Spleen (tissue), 11 donors: Measurements from ENCODE around the gene INVS. TPM values are rescaled to one million over a fixed set of nuclear protein-coding genes. Genes with fewer than 3 reads are reported as not detected.
A peak's percentile ranks its signal among the peaks of the same experiment; 100 is the strongest.
"Not testable (repeated sequence)": the region's sequence is repeated elsewhere in the genome, so short reads cannot be mapped to it uniquely, and the experiment has no call there.

Experiments
- DNase-seq: peaks from one replicate; pipeline ENCODE4 v3.0.0-alpha.2; 2020
- H3K27ac ChIP-seq, 8 donors: fragments of 200-600 bp; sonication (generic) in 7 of 8; 1 replicate in 4 of 8; 2 replicates in 4 of 8; pipeline versions ENCODE4 v1.5.0 to v1.8.0; 2016 to 2021; ENCODE audit warnings: inconsistent platforms in 4 of 8, mild to moderate bottlenecking in 4 of 8, moderate library complexity in 1 of 8
- H3K27me3 ChIP-seq, 7 donors: fragments of 200-600 bp; sonication (generic) in 6 of 7; replicated peaks in 1 of 7; 1 replicate in 4 of 7; 2 replicates in 3 of 7; pipeline versions ENCODE4 v1.5.0 to v1.8.0; 2016 to 2021; ENCODE audit warnings: inconsistent platforms in 3 of 7, mild to moderate bottlenecking in 1 of 7
- H3K36me3 ChIP-seq, 6 donors: fragments of 200-600 bp; sonication (generic) in 5 of 6; 1 replicate in 4 of 6; 2 replicates in 2 of 6; pipeline versions ENCODE4 v1.5.0 to v1.8.0; 2016 to 2021; ENCODE audit warnings: inconsistent platforms in 2 of 6
- H3K4me1 ChIP-seq, 6 donors: fragments of 200-600 bp; sonication (generic) in 5 of 6; 1 replicate in 3 of 6; 2 replicates in 3 of 6; pipeline versions ENCODE4 v1.5.0 to v1.8.0; 2016 to 2021; ENCODE audit warnings: inconsistent platforms in 3 of 6
- H3K4me3 ChIP-seq, 8 donors: fragments of 200-600 bp; sonication (generic) in 7 of 8; 1 replicate in 4 of 8; 2 replicates in 4 of 8; pipeline versions ENCODE4 v1.5.0 to v1.8.0; 2016 to 2021; ENCODE audit warnings: inconsistent platforms in 4 of 8, mild to moderate bottlenecking in 4 of 8, moderate library complexity in 2 of 8
- H3K9me3 ChIP-seq, 8 donors: fragments of 200-600 bp; sonication (generic) in 7 of 8; 1 replicate in 4 of 8; 2 replicates in 4 of 8; pipeline versions ENCODE4 v1.5.0 to v1.8.0; 2016 to 2021; ENCODE audit warnings: inconsistent platforms in 4 of 8
- POLR2A ChIP-seq, 3 donors: fragments of 450-650 bp; IDR thresholded peaks; one replicate each; pipeline ENCODE4 v1.5.1; 2017; ENCODE audit warnings: antibody characterized with exemption in 3 of 3, mild to moderate bottlenecking in 1 of 3
- POLR2AphosphoS5 ChIP-seq, 3 donors: sonication (generic); formaldehyde crosslinking; IDR thresholded peaks; one replicate each; pipeline ENCODE4 v1.5.1; 2017; ENCODE audit warnings: antibody characterized with exemption in 3 of 3
- WGBS, 5 donors: extraction: QIAGEN DNeasy Blood & Tissue Kit in 3 of 5; methylation state at CpG; one replicate each; pipeline versions ENCODE4 v1.1.5 to v1.1.7; 2013 to 2018; 5-methylcytosine and 5-hydroxymethylcytosine counted together
- intact Hi-C: fragments of 100-400 bp; cut with DNase I; formaldehyde crosslinking; loops from one replicate; pipeline ENCODE4 v1.15.0; 2023; ENCODE audit warnings: low total_unique reads
- polyA plus RNA-seq, 3 donors: library from polyadenylated mRNA; stranded (reverse); fragments of 200-250 nt; gene quantifications; one replicate each; pipeline ENCODE4 v1.2.1, GENCODE V29; 2013
- total RNA-seq, 7 donors: library from RNA; depleted of rRNA in 3 of 7; stranded (reverse); fragments of >200 nt in 3 of 7; fragmentation: NEBNext Ultra II Directional in 4 of 7; extraction: Animal tissue kit (Norgen Biotek cat#: 25700) in 4 of 7; gene quantifications; one replicate each; pipeline versions ENCODE4 v1.1.0 to v1.2.1, GENCODE V29; 2016 to 2021
- TF ChIP-seq, protein P1 (sequence below), 11 experiments: fragments of 200-600 bp in 7 of 11; fragments of 450-650 bp in 4 of 11; sonication (generic) in 4 of 11; IDR thresholded peaks in 8 of 11; conservative IDR thresholded peaks in 3 of 11; 1 replicate in 7 of 11; 2 replicates in 4 of 11; pipeline versions ENCODE4 v1.4.0 to v1.8.0; 2016 to 2021; ENCODE audit warnings: antibody characterized with exemption in 11 of 11, inconsistent platforms in 4 of 11, mild to moderate bottlenecking in 1 of 11
- donor health status: healthy with polysubstance abuse.
- donor health status: DM: no; HTN: no; CAD: no; lungs with moderate emphysema.
- donor health status: DM: no; HTN: no; CAD: no.
- donor health status: Bipolar disorder and iron deficiency.
- donor health status: healthy.
- donor health status: DM: no; HTN: no; CAD: no.
- donor health status: DM: yes; HTN: yes; CAD: no.

The INVS gene
- total and polyA plus RNA-seq, 10 donors, result 3.0 to 49.5 (median 25.9) TPM

GRCh38 chr9:100072805-100073204 is 26.2 kb upstream of the INVS start:
- TF ChIP-seq POLR2AphosphoS5 (IDR thresholded peaks at IDR 0.05) (no peak), POLR2A (IDR thresholded peaks at IDR 0.05) (no peak)
- TF ChIP-seq, protein P1, sequence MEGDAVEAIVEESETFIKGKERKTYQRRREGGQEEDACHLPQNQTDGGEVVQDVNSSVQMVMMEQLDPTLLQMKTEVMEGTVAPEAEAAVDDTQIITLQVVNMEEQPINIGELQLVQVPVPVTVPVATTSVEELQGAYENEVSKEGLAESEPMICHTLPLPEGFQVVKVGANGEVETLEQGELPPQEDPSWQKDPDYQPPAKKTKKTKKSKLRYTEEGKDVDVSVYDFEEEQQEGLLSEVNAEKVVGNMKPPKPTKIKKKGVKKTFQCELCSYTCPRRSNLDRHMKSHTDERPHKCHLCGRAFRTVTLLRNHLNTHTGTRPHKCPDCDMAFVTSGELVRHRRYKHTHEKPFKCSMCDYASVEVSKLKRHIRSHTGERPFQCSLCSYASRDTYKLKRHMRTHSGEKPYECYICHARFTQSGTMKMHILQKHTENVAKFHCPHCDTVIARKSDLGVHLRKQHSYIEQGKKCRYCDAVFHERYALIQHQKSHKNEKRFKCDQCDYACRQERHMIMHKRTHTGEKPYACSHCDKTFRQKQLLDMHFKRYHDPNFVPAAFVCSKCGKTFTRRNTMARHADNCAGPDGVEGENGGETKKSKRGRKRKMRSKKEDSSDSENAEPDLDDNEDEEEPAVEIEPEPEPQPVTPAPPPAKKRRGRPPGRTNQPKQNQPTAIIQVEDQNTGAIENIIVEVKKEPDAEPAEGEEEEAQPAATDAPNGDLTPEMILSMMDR (IDR thresholded peaks at IDR 0.05 in 8 of 11, conservative IDR thresholded peaks at IDR 0.05 in 3 of 11), result no peak
- no peak overlapping the region for H3K4me3 ChIP-seq
- intact Hi-C loops, result no loop called here
- H3K27ac ChIP-seq, result no peak overlapping the region
- peaks cover 0 to 68% (median 23%) of the 10 kb centered on the region in 6 donors for H3K4me1 ChIP-seq
- peaks cover 0 to 16% (median 0%) of the 10 kb centered on the region in 6 donors for H3K36me3 ChIP-seq
- no peaks in the 10 kb centered on the region for H3K27me3 ChIP-seq
- H3K9me3 ChIP-seq, result no peaks in the 10 kb centered on the region
- DNase-seq, result no peak
- WGBS, 5 donors, result 72 to 82% (median 78%) methylated on average over 2 of the region's 2 CpGs

DNA sequence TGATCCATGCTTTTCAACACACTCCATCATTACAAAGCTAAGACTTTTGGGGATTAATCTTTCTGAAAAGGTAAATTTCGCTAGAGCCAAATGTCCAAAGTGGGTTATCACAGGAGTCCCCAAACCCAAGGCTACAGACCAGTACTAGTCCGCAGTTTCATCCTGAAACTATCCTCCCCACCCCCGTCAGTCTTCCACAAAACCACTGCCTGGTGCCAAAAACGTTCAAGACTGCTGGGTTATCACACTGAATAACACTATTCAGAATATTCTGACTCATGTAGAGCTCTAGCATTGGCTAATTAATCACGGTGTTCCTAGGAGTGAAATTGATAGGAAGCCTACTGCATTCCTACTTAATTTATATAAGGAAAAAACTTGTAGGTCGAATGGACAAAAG is 24.9 kb upstream of the INVS start:
- no peak overlapping the region for H3K4me3 ChIP-seq
- H3K36me3 ChIP-seq, result peaks cover 0 to 16% (median 0%) of the 10 kb centered on the region in 6 donors
- WGBS, 5 donors, result 88 to 93% (median 89%) methylated on average over 6 of the region's 6 CpGs
- intact Hi-C loops, result no loop called here
- TF ChIP-seq POLR2A (IDR thresholded peaks at IDR 0.05) (no peak), POLR2AphosphoS5 (IDR thresholded peaks at IDR 0.05) (no peak)
- TF ChIP-seq, protein P1 (IDR thresholded peaks at IDR 0.05 in 8 of 11, conservative IDR thresholded peaks at IDR 0.05 in 3 of 11), result no peak
- no peak overlapping the region for H3K27ac ChIP-seq
- no peak for DNase-seq
- no peaks in the 10 kb centered on the region for H3K9me3 ChIP-seq
- H3K27me3 ChIP-seq, result no peaks in the 10 kb centered on the region
- peaks cover 0 to 80% (median 23%) of the 10 kb centered on the region in 6 donors for H3K4me1 ChIP-seq

GRCh38 chr9:100074989-100075388 is 24.1 kb upstream of the INVS start:
- H3K27ac ChIP-seq, result no peak overlapping the region
- intact Hi-C loops, result no loop called here
- WGBS, 5 donors, result 96 to 98% (median 97%) methylated on average over 6 of the region's 6 CpGs

GRCh38 chr9:100076256-100076655 is 22.8 kb upstream of the INVS start:
- H3K4me1 ChIP-seq, result peaks cover 7 to 87% (median 30%) of the 10 kb centered on the region in 6 donors
- intact Hi-C loops, H3K9me3 ChIP-seq, DNase-seq, H3K4me3 ChIP-seq, H3K27ac ChIP-seq, H3K27me3 ChIP-seq: not testable (repeated sequence)
- WGBS, 5 donors, result 93 to 99% (median 96%) methylated on average over 3 to 4 of the region's 4 CpGs
- peaks cover 0 to 16% (median 0%) of the 10 kb centered on the region in 6 donors for H3K36me3 ChIP-seq

More at GRCh38 chr9:100074989-100075388, 24.1 kb upstream of the INVS start:
- Histone ChIP-seq H3K27me3 (no peaks in the 10 kb centered on the region), H3K4me3 (no peak overlapping the region), H3K4me1 (peaks cover 0 to 87% (median 29%) of the 10 kb centered on the region in 6 donors), H3K36me3 (peaks cover 0 to 16% (median 0%) of the 10 kb centered on the region in 6 donors), H3K9me3 (no peaks in the 10 kb centered on the region)
- DNase-seq, result no peak
- TF ChIP-seq POLR2A (IDR thresholded peaks at IDR 0.05), result no peak
- TF ChIP-seq POLR2AphosphoS5 (IDR thresholded peaks at IDR 0.05), result no peak
- TF ChIP-seq, protein P1 (IDR thresholded peaks at IDR 0.05 in 8 of 11, conservative IDR thresholded peaks at IDR 0.05 in 3 of 11), result no peak

GRCh38 chr9:100082782-100083181 is 16.3 kb upstream of the INVS start:
- TF ChIP-seq, protein P1 (IDR thresholded peaks at IDR 0.05 in 8 of 11, conservative IDR thresholded peaks at IDR 0.05 in 3 of 11), result no peak
- no peak for TF ChIP-seq POLR2A (IDR thresholded peaks at IDR 0.05)
- no peaks in the 10 kb centered on the region for H3K9me3 ChIP-seq
- intact Hi-C loops, result loop anchor here (10.0 kb wide), 1 partner anchor 48 kb away; no protein-coding TSS in a partner anchor

More at GRCh38 chr9:100082782-100083181, 16.3 kb upstream of the INVS start:
- no peaks in the 10 kb centered on the region for H3K27me3 ChIP-seq
- no peak for DNase-seq
- H3K27ac ChIP-seq, result peak overlapping the region in 1 of 8 donors; percentile 63
- H3K4me1 ChIP-seq, result peaks cover 31 to 98% (median 82%) of the 10 kb centered on the region in 6 donors
- H3K4me3 ChIP-seq, result no peak overlapping the region
- no peaks in the 10 kb centered on the region for H3K36me3 ChIP-seq
